Inflammatory macrophage (primary cell): ENCODE results near the gene ZNF324B.
A peak's percentile ranks its signal among the peaks of the same experiment; 100 is the strongest.
"Not testable (repeated sequence)": the region's sequence is repeated elsewhere in the genome, so short reads cannot be mapped to it uniquely, and the experiment has no call there.

Source experiments
- DNase-seq, 2 donors: peaks; one replicate each; pipeline ENCODE4 v3.0.0-alpha.2; 2020 to 2022
- total RNA-seq, 18 experiments: gene quantifications; one replicate each; lab custom pipeline; 2026; ENCODE audit warnings: mixed read lengths in 6 of 18, inconsistent platforms in 2 of 18; lab: John Stamatoyannopoulos, UW

The ZNF324B gene
- 0.29 to 8.0 (median 3.8) reads per million in 18 experiments for total RNA-seq

DNA sequence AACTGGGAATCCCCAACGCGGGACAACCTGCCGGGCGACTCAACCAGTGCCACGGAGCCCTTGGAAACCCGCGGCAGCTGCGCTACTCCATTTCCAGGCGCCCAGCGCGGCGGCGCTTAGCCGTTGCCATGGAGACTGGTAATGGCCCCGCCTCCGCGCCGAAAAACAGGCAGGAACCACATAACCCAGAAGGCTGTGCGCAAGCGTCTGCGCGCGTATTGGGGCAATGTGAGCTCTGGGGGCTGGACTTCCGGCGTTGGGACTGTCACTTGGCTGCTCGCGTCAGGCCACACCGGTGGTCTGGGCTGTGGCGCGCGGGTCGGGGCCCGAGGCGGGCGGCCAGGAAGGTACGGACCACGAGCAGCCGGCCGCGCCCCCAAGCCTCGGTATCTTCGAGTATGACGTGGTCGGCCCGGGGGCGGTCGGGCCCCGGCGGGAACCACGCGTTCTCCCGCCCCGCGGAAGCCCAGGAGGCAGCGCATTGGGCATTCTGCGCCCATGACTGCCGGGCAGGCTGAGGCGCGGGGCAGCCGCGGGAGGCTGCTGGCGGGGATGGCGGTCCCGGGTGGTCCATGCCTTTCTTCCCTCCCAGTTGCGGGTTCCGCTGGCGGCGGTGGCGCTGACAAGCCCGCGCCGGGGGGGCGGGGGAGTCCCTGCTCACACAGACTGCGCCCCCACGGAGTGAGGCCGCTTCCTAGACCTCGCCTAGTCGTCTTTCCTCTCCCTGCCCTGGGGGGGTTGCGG, at the start of gene ZNF324B:
Gene ZNF324B (plus strand): TSS at position 265 of the 744 bp plus-strand sequence. CDS start 2,080 bp downstream, outside the sequence.
- peak; percentile 96 to 98 for DNase-seq

DNA sequence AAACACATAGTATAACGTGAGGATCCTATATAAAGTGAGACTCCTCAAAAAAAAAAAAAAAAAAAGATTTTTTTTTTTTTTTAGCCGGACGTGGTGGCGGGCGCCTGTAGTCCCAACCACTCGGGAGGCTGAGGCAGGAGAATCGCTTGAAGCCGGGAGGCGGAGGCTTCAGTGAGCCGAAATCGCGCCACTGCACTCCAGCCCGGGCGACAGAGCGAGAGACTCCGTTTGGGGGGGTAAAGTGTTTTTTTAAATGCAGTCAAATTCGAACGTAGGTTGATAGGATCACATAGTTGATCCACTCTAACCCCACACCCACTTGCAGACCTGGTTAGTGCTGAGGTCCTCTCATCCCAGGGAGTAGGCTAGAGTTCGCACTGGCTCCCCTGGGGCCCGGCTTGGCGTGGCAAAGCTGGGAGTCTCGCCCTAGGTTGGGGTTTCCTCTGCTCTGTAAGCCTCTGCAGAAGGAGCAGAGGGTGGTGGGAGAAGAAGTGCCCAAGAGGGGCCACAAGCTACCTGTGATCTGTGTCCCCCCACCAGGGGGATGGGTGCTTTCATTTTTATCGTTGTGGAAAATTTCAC, 49.5 kb upstream of the ZNF324B start:
- no peak for DNase-seq

DNA sequence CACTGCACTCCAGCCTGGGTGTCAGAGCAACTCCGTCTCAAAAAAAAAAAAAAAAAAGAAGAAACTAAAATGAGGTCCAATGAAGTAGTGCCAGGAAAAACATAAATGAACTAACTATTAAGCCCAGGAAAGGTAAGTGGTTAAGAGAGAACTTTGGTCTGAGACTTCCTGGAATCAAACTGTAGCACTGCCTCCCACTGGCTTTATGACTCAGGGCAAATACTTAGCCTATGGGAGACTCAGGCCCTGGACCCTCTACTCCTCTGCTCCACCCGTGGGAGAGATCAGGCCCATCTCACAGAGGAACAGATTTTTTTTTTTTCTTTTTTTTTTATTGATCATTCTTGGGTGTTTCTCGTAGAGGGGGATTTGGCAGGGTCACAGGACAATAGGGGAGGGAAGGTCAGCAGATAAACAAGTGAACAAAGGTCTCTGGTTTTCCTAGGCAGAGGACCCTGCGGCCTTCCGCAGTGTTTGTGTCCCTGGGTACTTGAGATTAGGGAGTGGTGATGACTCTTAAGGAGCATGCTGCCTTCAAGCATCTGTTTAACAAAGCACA, 47.4 kb upstream of the ZNF324B start:
- peak in 1 of 2 donors; percentile 17 for DNase-seq

DNA sequence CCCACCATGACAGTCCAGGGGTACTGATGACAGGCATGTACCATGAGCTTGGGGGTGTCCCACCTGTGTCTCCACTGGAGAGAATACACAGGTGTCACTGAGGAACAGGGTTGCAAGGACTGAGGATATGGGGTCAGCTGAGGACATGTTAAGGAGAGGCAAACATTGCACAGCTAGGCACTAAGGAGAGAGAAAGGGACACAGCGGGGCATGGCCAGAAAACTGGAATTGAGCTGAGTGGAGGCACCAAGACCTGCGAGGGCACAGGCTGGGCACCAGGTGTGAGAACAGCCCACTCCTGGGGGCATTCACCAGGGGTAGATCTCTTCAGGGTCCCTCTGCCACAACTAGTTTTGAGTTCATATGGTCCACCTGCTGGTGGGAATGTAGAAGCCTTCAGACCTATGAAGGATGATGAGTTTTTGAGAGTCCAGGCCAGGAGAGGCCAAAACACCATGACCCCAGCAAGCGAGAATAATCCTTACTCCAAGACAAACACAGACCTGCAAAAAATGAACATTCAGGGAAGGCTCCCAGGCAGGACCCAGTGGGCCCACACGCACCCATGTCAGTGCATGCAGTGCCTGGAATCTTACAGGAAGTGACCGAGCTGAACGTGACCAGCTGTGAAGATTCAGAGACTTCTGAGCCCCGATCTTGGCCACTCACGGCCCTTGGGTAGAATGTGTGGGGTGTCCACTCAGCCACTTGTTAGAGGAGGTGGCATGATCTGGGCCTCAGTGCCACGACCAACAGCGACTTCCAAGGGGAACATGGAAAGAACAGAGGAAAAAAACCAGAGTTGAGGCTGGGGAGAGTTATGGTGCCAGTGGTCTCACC, 44.4 kb upstream of the ZNF324B start:
- peak in 1 of 2 donors; percentile 36 for DNase-seq

DNA sequence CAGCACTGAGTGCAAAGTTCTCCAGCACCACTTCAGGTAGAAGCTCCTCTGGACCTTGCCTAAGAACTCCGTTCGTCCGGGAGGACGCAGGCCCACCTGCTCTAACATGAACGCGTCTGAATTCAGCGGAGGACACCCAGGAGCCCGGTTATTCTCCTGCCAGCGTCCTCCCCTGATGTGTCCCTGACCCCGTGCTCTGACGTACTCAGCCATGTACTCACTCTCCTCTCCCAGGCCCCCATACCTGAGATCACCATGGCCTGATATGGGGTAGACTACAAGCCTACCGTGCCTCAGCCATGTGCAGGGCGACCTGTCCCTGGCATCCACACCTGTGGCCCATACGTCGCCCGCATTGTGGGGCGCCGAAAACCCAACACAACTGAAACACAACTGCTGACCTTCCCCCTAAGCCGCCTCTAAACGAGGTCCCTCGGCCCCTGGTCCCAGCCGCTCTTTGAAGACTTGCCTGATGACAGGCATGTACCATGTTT, 43.7 kb upstream of the ZNF324B start:
- peak in 1 of 2 donors; percentile 17 for DNase-seq

DNA sequence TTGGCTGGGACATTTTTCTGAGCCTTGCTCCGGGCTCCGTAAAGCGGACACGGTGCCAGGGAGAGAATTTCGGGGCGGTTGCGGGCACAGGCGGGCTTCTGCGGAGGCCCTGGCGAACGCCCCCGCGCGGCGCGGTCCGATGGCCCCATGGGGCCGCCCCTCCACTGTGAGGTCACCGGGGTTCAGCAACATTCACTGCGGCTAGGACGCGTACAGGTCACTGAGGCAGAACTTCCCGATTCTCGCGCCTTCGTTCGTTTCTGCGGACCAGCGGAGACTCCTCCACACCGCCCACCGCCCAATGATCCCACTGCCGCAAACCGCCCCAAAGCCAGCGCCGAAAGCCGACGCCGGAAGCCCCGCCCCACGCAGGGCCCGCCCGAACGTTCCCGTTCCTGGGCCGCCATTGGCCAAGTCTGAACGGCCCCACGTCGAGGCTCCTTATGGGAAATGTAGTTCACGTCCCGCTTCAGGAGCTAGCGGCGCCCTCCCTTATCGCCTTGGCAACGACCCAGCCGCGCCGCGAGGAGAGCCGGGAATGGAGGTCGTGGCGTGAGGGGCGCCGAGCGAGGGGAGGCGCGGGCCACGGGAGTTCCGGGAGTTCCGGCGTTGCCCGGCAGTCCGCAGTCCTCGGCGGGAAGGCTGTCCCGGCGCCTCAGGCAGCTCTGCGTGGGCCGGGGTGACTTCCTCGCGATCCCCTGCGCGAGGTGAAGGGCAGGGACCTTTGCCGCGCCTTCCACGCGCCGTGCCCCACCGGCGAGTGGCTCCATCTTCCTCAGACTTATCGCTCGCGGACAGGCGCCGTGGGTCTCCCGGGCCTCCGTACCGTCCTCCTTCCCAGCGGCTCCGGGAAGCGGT, 43.0 kb upstream of the ZNF324B start, which contains the start of gene ZNF584:
Gene ZNF584 (plus strand): TSS at position 498 of the 858 bp plus-strand sequence. CDS start 499 bp downstream, outside the sequence.
- peak; percentile 97 to 99 for DNase-seq

DNA sequence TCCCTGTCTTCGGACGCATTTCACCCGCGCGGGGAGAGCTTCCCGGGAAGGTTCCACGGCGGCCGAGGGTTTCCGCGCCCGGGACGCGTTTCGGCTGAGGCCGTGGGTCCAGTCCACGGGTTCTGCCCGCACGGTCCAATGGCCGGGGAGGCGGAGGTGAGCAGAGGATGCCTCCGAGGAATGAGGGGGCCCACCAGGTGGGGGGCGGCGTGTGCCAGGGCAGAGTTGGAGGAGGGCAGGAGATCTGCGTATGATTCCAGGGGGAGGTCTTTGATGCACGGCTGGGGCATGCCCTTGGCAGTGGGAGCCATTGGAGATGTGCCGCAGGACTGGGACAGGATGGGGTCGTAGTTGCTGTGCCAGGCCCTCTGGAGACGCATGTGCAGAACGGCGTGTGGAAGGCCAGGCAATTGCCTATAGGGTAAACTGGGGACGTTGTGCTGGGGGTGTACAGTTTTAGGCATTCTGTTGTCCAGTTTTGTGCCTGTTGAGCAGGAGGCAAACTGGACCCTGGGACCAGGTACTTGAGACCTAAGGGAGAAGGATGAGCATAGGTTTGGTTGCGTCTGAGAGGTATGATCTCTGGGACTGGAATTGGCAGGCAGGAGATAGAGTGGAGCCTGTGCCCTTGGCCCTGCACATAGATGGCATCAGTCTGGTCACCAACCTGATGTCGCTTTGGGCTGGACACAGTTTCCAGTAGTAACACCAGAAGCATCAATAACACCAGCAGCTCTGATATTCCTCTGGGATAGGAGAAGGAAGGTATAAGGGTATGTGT, 42.2 kb upstream of the ZNF324B start:
- DNase-seq = peak in 1 of 2 donors; percentile 26

DNA sequence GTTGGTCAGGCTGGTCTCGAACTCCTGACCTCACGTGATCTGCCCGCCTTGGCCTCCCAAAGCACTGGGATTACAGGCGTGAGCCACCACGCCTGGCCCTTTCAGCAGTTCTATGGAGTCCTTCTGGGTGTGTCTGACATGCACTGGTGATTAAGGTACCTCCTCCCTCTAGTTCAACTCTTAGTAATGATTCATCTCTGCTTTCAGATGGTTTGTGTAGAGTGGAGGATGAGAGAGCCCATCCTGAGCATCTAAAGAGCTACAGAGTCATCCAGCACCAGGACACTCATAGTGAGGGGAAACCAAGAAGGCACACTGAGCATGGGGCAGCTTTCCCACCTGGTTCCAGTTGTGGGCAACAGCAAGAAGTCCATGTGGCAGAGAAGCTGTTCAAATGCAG, 34.8 kb upstream of the ZNF324B start:
- no peak for DNase-seq

DNA sequence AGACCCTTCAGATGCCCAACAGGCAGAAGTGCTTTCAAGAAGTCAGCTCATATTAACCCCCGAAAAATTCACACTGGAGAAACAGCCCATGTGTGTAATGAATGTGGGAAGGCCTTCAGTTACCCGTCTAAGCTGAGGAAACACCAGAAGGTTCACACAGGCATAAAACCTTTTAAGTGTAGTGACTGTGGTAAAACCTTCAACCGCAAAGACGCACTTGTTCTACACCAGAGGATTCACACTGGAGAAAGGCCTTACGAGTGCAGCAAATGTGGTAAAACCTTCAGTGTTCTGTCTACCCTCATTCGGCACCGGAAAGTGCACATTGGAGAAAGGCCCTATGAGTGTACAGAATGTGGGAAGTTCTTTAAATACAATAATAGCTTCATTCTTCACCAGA, 34.4 kb upstream of the ZNF324B start:
- DNase-seq = no peak

DNA sequence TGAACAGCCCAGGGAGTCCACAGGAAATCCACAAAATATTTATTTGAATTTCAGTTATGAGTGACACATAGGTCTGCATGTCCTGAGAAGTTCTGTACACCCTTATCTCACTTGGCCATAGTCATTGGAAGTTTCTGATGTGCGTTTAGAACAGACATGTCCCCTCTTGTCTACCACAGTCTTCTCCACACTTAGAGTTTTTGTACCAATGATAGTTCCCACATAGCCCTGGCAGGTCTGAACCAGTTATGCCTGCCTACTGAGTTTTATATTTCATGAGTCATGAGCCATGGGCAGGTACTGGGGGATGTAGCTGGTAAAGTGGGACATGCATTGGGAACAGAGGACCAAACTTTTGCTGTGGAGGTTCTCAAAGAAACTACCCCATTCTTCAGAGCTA, 22.8 kb upstream of the ZNF324B start:
- DNase-seq = no peak

DNA sequence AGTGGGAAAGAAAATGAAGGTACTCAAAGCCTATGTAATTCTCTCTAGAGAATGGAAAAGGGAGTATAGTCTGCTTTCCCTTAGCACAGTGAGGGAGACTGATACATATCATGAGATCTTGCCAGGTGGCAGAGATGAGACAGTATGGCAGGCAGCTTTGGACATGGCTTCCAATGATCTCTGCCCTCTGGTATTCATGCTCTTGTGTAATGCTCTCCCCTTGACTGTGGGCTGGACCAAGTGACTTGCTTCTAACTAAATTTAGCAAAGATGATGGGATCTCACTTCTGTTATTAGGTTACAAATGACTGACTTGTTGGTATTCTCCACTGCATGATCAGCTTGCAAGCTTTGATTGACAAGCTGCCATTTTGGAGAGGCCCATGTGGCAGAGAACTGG, 21.7 kb upstream of the ZNF324B start:
- no peak for DNase-seq

DNA sequence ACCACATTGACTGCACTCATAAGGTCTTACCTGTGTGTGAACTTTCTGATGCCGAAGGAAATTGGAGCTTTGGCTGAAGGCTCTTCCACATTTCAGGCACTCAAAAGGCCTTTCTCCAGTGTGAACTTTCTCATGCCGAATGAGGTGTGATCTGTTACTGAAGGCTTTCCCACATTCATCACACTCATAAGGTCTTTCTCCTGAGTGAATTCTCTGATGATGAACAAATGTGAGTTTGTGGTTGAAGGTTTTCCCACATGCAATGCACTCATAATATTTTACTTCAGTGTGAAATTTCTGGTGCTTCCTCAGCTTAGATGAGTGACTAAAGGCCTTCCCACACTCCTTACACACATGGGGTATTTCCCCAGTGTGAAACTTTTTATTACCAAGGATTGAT, 17.2 kb upstream of the ZNF324B start:
- no peak for DNase-seq

DNA sequence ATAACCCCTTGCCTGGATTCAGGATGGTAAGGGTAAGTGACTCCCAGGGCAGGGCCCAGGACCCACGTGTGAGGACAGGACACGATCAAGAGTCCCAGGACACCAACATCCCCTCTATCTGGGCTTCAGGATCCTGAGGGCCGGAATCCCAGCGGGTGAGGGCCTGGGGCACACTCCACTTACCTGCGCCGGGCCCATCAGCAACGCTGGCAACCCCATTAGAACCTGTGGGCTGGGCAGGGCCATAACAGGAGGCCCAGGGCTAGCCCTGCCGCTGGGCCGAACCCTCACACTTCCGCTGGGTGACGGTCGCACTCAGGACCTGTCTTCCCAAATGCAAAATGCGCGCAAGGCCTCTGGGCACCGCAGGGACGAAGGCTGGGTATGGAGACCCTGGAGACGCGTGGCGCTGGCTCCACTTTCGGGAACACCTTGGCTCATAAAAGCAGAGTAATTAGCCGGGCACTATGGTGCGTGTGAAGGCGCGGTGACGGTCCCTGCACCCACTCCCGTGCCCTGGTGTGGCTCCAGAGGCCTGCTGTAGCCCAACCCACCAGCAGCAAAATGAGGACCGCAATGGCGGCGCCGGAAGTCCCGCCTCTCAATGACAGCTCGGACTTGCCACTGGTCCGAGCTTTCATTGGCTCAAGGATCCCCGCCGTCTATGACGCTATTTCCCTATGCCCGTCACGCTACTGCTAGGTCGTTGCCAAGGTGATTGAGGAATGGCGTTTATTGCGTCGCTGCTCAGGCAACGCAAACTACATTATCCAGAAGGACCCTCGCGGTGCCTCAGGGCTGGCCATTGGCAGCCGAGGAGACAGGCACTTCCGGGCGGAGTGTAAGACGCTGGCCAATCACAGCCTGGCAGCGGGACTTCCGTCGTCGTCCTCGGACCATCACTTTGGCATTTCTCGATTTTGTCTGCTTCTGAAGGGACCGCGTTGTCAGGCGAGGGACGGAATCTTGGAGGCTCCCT, 11.6 kb upstream of the ZNF324B start, which contains the start of gene ZNF132:
Gene ZNF132 (minus strand): TSS at position 578 of the 979 bp plus-strand sequence. CDS start 332 bp downstream, at position 246.
- peak; percentile 100 for DNase-seq

DNA sequence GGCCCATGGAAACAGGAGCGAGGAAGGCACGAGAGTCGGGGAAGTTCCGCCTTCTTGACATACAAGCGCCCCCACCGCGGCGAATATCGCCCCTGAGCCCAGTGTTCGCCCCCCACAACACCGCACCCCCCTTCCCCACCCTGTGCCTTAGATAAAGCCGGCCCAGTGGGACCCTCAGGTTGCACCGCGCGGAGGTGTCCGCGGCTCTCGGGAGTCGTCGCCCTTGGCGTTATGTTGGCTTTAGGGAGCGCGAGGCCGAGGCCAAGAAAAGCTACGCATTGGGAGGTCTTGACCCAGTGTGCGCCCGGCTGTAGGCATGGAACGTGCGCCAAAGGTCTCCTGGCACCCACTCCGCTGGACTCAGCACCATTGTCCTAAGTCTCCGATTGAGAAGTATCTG, 10.9 kb upstream of the ZNF324B start:
- DNase-seq = no peak

DNA sequence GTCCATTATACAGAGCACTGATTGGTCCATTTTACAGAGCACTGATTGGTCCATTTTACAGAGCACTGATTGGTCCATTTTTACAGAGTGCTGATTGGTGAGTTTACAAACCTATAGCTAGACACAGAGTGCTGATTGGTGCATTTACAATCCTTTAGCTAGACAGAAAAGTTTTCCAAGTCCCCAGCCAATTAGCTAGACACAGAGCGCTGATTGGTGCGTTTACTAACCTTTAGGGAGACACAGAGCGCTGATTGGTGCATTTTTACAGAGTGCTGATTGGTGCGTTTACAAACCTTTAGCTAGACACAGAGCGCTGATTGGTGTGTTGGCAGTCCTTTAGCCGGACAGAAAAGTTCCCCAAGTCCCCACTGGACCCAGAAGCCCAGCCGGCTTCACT, 8.4 kb upstream of the ZNF324B start:
- not testable (repeated sequence) for DNase-seq

DNA sequence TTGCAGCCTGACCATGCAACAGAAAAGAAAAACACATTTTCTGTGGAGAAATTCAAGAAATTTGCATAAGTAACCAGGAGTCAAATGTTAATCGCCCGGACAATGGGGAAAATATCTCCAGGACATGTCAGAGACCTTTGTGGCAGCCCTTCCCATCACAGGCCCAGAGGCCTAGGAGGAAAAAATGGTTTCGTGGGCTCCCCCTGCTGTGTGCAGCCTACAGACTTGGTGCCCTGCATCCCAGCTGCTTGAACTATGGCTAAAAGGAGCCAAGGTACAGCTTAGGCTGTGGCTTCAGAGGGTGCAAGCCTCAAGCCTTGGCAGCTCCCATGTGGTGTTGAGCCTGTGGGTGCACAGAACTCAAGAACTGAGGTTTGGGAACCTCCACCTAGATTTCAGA, 2.6 kb upstream of the ZNF324B start:
- not testable (repeated sequence) for DNase-seq

DNA sequence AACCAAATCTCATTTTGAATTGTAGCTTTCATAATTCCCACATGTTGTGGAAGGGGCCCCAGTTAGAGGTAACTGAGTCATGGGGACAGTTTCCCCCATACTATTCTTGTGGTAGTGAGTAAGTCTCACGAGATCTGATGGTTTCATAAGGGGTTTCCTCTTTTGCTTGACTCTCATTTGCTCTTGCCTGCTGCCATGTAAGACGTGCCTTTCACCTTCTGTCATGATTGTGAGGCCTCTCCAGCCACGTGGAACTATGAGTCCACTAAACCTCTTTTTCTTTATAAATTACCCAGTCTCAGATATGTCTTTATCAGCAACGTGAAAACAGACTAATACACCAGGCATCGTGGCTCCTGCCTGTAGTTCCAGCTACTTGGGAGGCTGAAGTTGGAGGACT, 1.4 kb upstream of the ZNF324B start:
- not testable (repeated sequence) for DNase-seq

DNA sequence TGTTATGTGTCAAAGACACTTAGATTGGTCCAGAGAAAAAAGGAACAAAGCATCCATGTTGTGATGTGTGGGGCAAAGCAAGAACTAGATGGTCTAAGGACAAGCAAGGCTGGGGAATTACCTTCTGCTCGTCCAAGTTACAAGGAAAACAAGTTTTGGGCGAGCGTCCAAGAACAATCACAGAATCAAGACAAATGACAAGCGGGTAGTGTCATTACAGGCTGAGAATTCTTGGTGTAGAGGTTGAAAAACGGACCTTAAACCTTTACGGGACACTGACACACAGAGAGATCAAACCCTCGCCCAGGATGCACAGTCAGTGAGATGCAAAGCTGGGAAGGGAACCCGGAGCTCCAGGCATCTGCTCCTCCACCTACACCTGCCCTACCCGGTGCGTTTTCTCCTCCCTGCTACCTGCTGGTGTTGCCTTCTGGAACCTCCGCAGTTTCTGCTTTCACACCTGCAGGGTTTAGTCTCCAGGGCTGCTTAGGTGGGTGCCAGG, 515 bp upstream of the ZNF324B start:
- DNase-seq = no peak

DNA sequence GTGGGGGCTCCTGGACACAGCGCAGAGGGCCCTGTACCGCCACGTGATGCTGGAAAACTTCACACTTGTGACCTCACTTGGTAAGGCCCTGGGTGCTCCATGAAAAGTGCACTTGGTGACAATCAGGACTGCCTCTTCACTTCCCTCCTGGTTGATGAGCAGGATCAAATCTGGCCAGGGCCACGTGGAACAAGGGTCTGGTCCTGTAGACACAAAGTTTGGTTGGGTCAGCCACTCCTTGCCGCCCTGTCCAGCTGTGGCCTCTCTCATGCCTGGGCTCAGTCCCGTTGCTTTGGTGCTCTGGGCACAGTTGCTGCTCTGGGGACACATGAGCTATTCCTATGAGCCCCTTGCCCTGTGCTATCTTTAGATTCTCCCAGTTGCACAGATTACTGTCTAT, 2.3 kb downstream of the ZNF324B start:
- no peak for DNase-seq
